Activated CD4-positive, alpha-beta T cell treated with anti-CD3 and anti-CD28 coated beads, Interleukin-2, amount 10 ng/mL, durations not matched to agents 7 days and 5 days (primary cell): ENCODE measurements around the gene DDX20. TPM values are rescaled to one million over a fixed set of nuclear protein-coding genes. Genes with fewer than 3 reads are reported as not detected.

Experiments used
- CTCF ChIA-PET: fragments of 350-600 bp; sonication (Branson Sonifier 250); formaldehyde crosslinking; loops from one replicate; lab custom pipeline; 2021; ENCODE audit warnings: antibody characterized with exemption; lab: Charles Lee
- POLR2A ChIA-PET: fragments of 350-600 bp; sonication (Branson Sonifier 250); formaldehyde crosslinking; loops from one replicate; lab custom pipeline; 2021; ENCODE audit warnings: antibody characterized with exemption; lab: Charles Lee
- DNase-seq: peaks from one replicate; pipeline ENCODE4 v3.0.0-alpha.2; 2020
- H3K27ac Mint-ChIP-seq: one replicate; pipeline ENCODE4 v1.8.0; 2021; ENCODE audit warnings: mild to moderate bottlenecking, moderate library complexity, mixed read lengths
- H3K27me3 Mint-ChIP-seq: one replicate; pipeline ENCODE4 v1.8.0; 2021; ENCODE audit warnings: mixed read lengths
- H3K36me3 Mint-ChIP-seq: one replicate; pipeline ENCODE4 v1.8.0; 2021; ENCODE audit warnings: low read depth, mixed read lengths
- H3K4me1 Mint-ChIP-seq: one replicate; pipeline ENCODE4 v1.8.0; 2021; ENCODE audit warnings: mixed read lengths
- H3K4me3 Mint-ChIP-seq: one replicate; pipeline ENCODE4 v1.8.0; 2021; ENCODE audit warnings: mild to moderate bottlenecking, moderate library complexity, mixed read lengths
- H3K9me3 Mint-ChIP-seq: one replicate; pipeline ENCODE4 v1.8.0; 2021; ENCODE audit warnings: mixed read lengths
- total RNA-seq, 2 experiments: library from RNA; stranded (reverse); gene quantifications; one replicate each; pipeline ENCODE4 v1.2.3, GENCODE V29; 2021

Gene DDX20
- total RNA-seq, 2 experiments from 2014 or later, result 14.4 to 18.9 TPM

DNA sequence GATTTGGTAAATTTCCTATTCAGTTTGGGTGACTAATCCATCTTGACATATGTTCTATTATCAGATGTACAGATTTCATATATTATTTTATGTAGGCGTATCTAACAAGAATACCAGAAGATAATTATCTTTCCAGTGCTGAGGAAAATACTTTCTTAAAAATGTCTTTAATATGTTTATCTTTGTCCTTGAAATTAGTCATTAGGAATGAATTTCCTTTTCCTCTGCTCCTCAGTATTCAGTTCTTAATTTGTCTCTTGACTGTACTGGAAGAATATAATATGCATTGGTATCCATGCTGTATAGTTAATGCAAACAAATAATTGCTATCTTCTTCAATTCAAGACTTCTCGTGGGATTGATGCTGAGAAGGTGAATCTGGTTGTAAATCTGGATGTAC, 6.6 kb downstream of the DDX20 start:
- H3K27ac Mint-ChIP-seq, result no peak overlapping the region
- H3K27me3 Mint-ChIP-seq, result no peaks in the 10 kb centered on the region

DNA sequence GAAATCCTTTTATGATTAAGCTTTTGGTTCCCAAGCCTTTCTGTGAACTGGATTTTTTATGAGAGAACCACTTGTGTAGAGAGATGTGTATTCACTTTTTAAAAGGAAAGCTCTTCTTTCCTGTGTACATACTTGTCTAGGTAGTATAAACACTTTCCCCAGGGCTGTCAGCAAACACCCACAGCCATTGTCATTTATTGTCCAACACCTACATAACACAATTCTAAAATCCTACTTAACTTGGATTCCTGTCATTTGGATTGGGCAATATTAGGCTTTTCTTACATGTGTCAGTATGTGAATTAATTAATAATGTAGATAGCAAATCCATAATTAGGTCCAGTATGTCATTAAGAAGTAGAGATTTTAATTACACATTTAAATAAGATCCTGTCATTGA, 12.3 kb downstream of the DDX20 start:
- Mint-ChIP-seq H3K4me1 (peaks cover 6% of the 10 kb centered on the region), H3K36me3 (peaks cover 31% of the 10 kb centered on the region), H3K9me3 (no peaks in the 10 kb centered on the region), H3K4me3 (no peak overlapping the region), H3K27ac (no peak overlapping the region), H3K27me3 (no peaks in the 10 kb centered on the region)
- ChIA-PET CTCF (interaction anchor here (0.5 to 2.3 kb wide), 10 partner anchors 12 to 545 kb away, joined by 3 to 12 read pairs (median 4); partner anchors contain the start of gene DDX20), POLR2A (interaction anchor here (0.7 kb wide), 1 partner anchor 588 kb away, joined by 3 read pairs; no protein-coding TSS in a partner anchor)
- no peak for DNase-seq

More for the DNA sequence above, 6.6 kb downstream of the DDX20 start:
- Mint-ChIP-seq H3K4me3 (no peak overlapping the region), H3K9me3 (no peaks in the 10 kb centered on the region), H3K4me1 (peaks cover 25% of the 10 kb centered on the region), H3K36me3 (peaks cover 63% of the 10 kb centered on the region)
- POLR2A ChIA-PET, result no interaction called here
- DNase-seq, result no peak
- CTCF ChIA-PET, result no interaction called here

DNA sequence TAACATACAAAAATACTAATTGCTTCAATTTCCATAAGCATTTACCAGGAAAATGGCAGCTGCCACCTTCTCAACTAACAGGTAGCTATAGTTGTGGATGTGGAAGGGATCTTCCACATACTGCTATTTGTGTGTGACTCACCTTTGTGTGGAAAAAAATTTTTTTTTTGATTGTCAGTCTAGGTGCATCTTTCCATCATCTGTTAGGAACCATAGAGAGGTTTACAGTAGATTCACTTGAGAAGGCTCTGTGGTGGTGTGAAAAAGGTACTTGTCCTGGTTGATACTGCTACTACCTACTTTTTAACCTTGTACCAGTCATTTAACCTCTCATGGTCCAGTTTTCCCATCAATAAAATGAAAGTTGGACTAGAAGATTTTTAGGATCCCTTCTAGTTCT, 12.9 kb downstream of the DDX20 start:
- H3K4me3 Mint-ChIP-seq, result no peak overlapping the region
- H3K4me1 Mint-ChIP-seq, result peaks cover 6% of the 10 kb centered on the region
- ChIA-PET CTCF (interaction anchor here (0.5 to 1.8 kb wide), 8 partner anchors 8 to 368 kb away, joined by 3 to 7 read pairs (median 4); no protein-coding TSS in a partner anchor), POLR2A (interaction anchor here (0.7 kb wide), 1 partner anchor 589 kb away, joined by 3 read pairs; no protein-coding TSS in a partner anchor)
- H3K9me3 Mint-ChIP-seq, result no peaks in the 10 kb centered on the region
- H3K36me3 Mint-ChIP-seq, result peaks cover 27% of the 10 kb centered on the region
- H3K27ac Mint-ChIP-seq, result no peak overlapping the region
- no peaks in the 10 kb centered on the region for H3K27me3 Mint-ChIP-seq
- DNase-seq, result no peak

DNA sequence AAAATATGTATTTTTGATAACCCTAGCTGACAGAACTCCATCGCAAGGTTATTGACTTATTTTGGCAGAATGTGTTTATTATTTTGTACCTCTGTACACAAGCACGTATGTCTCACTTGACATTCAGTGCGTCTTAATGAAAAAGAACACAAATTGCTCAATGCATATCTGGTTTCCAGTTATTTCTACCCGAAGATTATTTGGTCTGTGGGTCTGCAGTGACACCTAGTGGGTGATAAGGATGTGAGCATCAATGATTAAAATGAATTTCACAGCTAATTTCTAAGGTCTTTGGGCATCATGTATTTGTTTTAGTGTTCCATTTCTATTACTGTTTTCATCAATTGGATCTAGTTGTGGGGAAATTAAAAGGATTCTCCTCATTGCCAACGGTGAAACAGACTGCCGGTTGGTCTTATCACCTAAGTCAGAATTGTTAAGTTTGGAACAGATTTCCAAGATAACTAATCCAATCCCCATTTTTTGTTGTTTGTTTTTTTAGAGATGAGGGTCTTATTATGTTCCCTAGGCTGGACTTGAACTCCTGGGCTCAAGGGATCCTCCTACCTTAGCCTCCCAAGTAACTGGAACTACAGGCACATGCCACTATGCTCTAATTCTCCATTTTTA, 13.9 kb downstream of the DDX20 start:
- CTCF ChIA-PET, result interaction anchor here (0.6 to 1.7 kb wide), 14 partner anchors 9 to 326 kb away, joined by 3 to 7 read pairs (median 4); no protein-coding TSS in a partner anchor
- H3K4me3 Mint-ChIP-seq, result no peak overlapping the region
- POLR2A ChIA-PET, result no interaction called here

DNA sequence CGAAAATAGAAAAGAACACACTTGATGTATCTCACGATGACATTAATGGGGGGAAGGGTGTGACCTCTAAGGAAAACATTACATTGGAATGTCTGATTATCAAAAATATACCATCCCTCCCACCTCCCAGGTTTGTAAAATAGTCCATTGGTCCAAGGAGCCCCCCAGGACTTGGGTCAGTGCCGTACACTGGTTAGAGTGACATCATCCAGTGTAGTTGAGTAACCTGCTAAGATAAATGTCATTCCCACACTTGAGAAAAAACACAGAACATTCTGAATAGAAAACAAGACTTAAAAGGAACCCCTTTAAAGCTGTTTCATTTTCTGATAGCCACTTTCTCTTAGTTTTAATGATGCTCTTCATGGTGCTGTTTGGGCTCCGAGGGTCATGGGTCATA, 15.2 kb downstream of the DDX20 start:
- no peak overlapping the region for H3K27ac Mint-ChIP-seq
- POLR2A ChIA-PET, result no interaction called here
- H3K4me3 Mint-ChIP-seq, result no peak overlapping the region
- no peak for DNase-seq
- peaks cover 12% of the 10 kb centered on the region for H3K36me3 Mint-ChIP-seq
- CTCF ChIA-PET, result interaction anchor here (1.8 kb wide), 1 partner anchor 11 kb away, joined by 6 read pairs; no protein-coding TSS in a partner anchor
- H3K27me3 Mint-ChIP-seq, result no peaks in the 10 kb centered on the region
- peaks cover 6% of the 10 kb centered on the region for H3K4me1 Mint-ChIP-seq
- H3K9me3 Mint-ChIP-seq, result no peaks in the 10 kb centered on the region

More for the DNA sequence above, 13.9 kb downstream of the DDX20 start:
- peaks cover 22% of the 10 kb centered on the region for H3K36me3 Mint-ChIP-seq
- peaks cover 6% of the 10 kb centered on the region for H3K4me1 Mint-ChIP-seq
- no peaks in the 10 kb centered on the region for H3K9me3 Mint-ChIP-seq
- no peak overlapping the region for H3K27ac Mint-ChIP-seq
- peak; percentile 70 for DNase-seq
- no peaks in the 10 kb centered on the region for H3K27me3 Mint-ChIP-seq

DNA sequence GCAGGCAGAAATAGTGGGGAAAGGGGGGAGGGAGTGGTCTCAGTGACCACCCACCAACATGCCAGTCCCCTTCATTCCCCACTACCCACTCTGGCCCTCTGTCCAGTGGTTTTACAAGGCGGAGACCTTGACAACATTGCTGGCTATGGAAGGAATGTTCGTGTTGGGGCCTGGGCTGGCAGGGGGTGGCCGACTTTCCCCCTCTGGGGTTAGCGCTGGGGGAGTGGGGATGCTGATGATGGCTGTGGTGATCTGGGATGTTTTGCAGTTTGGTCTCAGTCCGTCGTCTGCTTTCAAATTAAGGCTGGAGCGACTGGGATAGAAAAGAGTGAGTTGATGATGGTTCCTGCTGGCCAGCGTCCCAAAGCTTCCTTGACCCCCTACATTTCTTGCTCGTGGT, 20.3 kb downstream of the DDX20 start:
- no peak overlapping the region for H3K4me3 Mint-ChIP-seq
- ChIA-PET CTCF (no interaction called here), POLR2A (no interaction called here)
- H3K27me3 Mint-ChIP-seq, result no peaks in the 10 kb centered on the region
- no peak overlapping the region for H3K27ac Mint-ChIP-seq
- H3K9me3 Mint-ChIP-seq, result no peaks in the 10 kb centered on the region
- H3K4me1 Mint-ChIP-seq, result no peaks in the 10 kb centered on the region
- H3K36me3 Mint-ChIP-seq, result no peaks in the 10 kb centered on the region
- DNase-seq, result no peak

DNA sequence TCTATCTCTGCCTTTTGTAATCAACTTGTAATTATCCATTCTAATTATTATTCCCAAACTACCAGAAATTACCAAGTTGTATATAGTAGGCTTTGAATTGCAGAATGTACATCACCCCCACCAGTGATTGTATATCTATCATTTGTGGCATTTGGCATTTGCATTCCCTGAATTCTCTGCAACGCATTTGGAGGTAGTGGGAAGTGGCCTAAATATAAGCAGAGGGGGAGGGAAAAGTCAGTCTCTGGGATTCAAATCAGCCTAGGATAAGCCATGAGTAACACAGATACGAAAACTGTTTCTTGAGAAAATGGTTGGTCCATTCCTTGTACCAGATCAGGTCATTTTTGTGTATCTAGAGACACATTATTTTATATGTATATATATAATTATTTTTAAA, 20.7 kb downstream of the DDX20 start:
- Mint-ChIP-seq H3K9me3 (no peaks in the 10 kb centered on the region), H3K27me3 (no peaks in the 10 kb centered on the region), H3K4me1 (no peaks in the 10 kb centered on the region), H3K27ac (no peak overlapping the region), H3K36me3 (no peaks in the 10 kb centered on the region), H3K4me3 (no peak overlapping the region)
- POLR2A ChIA-PET, result no interaction called here
- no peak for DNase-seq
- CTCF ChIA-PET, result no interaction called here

DNA sequence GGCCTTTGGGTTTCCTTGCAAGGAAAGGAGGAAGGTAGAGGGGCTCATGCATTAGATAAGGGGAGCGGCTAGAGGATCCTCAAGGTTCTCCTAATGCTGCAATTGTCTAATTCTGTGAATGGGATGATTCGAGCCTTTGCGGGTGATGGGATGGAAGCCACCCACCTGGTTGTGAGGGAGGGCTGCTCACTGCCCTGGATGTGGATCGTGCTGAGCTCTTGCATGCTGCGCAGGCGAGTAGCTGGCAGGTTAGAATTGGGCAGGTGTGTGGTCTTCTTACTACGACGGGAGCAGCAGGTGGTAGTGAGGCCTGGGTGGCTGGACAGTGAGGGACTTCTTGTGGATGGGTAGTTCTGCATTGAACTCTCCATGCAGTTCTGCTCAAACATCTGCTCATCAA, 21.2 kb downstream of the DDX20 start:
- ChIA-PET CTCF (no interaction called here), POLR2A (no interaction called here)
- no peak for DNase-seq
- Mint-ChIP-seq H3K27ac (no peak overlapping the region), H3K4me1 (no peaks in the 10 kb centered on the region), H3K9me3 (no peaks in the 10 kb centered on the region), H3K36me3 (no peaks in the 10 kb centered on the region), H3K4me3 (no peak overlapping the region), H3K27me3 (no peaks in the 10 kb centered on the region)

DNA sequence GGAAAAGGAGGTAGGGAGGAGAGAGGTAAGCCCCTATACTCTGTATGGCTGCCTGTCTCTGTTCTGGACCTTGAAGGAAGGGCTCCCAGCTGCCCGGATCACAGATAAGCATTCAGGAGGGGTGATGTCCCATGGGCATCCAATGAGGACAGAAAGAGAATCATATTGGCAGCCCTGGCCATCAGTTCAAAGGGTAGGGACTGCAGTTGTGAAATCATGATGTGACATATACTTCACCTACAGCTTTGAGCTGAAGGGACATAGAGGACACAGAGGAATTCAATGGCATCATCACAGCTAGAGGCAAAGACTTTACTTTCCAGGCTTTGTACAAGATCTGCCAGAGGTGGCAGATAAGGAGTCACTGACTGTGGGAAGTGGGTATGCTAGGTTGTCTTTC, 21.6 kb downstream of the DDX20 start:
- no peak overlapping the region for H3K4me3 Mint-ChIP-seq
- H3K4me1 Mint-ChIP-seq, result no peaks in the 10 kb centered on the region
- ChIA-PET POLR2A (no interaction called here), CTCF (no interaction called here)
- no peak for DNase-seq
- no peaks in the 10 kb centered on the region for H3K36me3 Mint-ChIP-seq
- H3K9me3 Mint-ChIP-seq, result no peaks in the 10 kb centered on the region
- no peak overlapping the region for H3K27ac Mint-ChIP-seq
- H3K27me3 Mint-ChIP-seq, result no peaks in the 10 kb centered on the region

DNA sequence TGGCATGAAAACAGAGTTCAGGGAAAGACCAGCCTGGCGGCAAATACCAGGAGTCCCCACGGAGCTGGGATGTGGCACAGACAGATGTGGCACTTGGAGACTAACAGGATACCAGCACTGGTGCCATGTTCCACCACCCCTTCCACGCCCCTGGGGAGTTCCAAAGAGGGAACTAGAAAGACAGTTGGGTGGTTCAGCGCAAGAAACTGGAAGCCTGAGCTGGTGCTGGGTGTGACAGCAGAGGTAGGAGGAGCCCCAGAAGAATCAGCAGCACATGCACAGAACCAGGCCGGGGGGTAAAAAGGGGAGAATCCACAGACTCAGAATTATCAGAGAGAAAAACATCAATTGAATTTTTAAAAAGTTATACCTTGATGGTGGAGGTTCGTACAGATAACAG, 22.4 kb downstream of the DDX20 start:
- Mint-ChIP-seq H3K27me3 (peaks cover 2% of the 10 kb centered on the region), H3K36me3 (no peaks in the 10 kb centered on the region), H3K4me1 (no peaks in the 10 kb centered on the region), H3K4me3 (no peak overlapping the region), H3K27ac (no peak overlapping the region), H3K9me3 (no peaks in the 10 kb centered on the region)
- ChIA-PET POLR2A (no interaction called here), CTCF (no interaction called here)
- no peak for DNase-seq

DNA sequence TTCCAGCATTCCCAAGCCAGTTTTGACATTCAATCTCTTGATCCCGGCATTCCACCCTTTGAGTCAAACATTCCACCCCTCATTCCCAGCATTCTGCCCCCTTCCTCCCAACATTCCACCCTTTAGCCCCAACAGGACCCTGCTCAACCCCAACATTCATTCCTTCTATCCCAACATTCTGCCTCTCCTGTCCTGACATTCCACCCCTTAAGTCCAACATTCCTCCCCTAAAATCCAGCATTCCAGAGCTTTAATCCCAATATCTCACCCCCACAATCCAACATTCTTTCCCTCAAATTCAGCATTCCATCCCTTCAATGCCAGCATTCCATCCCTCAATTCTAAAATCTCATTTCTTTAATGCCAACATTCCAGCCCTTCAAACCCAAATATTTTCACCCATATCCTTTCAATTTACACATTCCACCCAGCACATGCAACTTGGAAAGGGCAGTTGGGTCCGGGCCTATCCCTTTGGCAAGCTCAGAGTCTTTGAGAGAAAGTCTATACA, 22.9 kb downstream of the DDX20 start:
- no peaks in the 10 kb centered on the region for H3K9me3 Mint-ChIP-seq
- ChIA-PET CTCF (no interaction called here), POLR2A (no interaction called here)
- no peaks in the 10 kb centered on the region for H3K36me3 Mint-ChIP-seq
- H3K4me3 Mint-ChIP-seq, result no peak overlapping the region
- DNase-seq, result no peak
- no peak overlapping the region for H3K27ac Mint-ChIP-seq
- H3K27me3 Mint-ChIP-seq, result peaks cover 2% of the 10 kb centered on the region
- no peaks in the 10 kb centered on the region for H3K4me1 Mint-ChIP-seq

DNA sequence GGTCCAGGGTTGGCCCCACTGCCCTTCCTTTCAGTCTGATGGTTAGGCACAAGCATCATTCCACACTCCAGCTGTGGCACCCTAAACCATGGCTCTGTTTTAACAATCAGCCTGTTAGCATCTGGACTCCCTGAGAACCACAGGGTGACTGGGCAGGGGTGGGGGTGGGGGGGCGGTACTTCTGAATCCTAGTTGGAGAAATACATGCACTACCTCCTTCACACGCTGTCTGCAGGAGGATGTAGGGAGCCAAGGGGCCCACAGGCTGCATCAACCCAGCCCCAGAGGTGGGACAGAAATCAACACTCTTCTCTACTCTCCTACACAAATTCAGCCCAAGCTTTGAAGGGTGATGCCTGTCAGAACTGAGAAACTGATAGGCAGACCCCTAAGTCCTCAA, 23.8 kb downstream of the DDX20 start:
- Mint-ChIP-seq H3K4me1 (no peaks in the 10 kb centered on the region), H3K4me3 (no peak overlapping the region), H3K27me3 (peaks cover 2% of the 10 kb centered on the region), H3K27ac (no peak overlapping the region), H3K9me3 (no peaks in the 10 kb centered on the region), H3K36me3 (no peaks in the 10 kb centered on the region)
- DNase-seq, result no peak
- CTCF ChIA-PET, result interaction anchor here (1.4 kb wide), 1 partner anchor 10 kb away, joined by 4 read pairs; no protein-coding TSS in a partner anchor
- POLR2A ChIA-PET, result no interaction called here

DNA sequence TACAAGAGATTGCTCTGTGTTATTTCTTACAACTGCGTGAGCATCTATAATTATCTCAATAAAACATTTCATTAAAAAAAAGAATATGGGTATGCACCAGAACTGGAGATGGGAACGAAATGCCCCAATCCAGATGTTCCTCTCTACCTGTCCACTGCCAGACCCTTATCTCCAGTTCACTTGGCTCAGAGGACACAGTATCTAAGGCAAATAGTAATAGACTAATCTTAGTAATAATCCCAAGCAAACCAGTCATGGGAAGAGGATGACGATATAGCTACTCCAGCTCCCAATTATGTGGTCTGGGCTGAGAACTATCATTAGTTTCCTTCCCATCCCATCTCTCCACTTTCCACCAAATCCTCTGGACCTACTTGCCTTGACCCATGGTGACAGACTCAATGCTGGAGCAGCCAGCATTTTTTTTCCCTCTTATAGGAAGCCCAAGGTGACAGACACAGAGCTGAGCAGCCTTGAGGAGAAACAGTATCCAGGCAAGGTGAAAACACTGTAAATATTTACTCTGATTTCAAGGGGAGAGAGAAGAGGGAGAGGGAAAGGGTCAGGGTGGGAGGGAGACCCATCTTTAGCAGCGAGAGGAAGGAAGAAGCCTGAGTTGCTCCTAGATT, 28.7 kb downstream of the DDX20 start:
- peaks cover 9% of the 10 kb centered on the region for H3K27me3 Mint-ChIP-seq
- ChIA-PET CTCF (no interaction called here), POLR2A (no interaction called here)
- no peak overlapping the region for H3K4me3 Mint-ChIP-seq
- H3K9me3 Mint-ChIP-seq, result no peaks in the 10 kb centered on the region
- no peak overlapping the region for H3K27ac Mint-ChIP-seq
- H3K4me1 Mint-ChIP-seq, result no peaks in the 10 kb centered on the region
- no peaks in the 10 kb centered on the region for H3K36me3 Mint-ChIP-seq
- DNase-seq, result no peak
